ENCODE results near the gene TLCD4.
"Not testable (repeated sequence)": the region's sequence is repeated elsewhere in the genome, so short reads cannot be mapped to it uniquely, and the experiment has no call there.

The TLCD4 gene

DNA sequence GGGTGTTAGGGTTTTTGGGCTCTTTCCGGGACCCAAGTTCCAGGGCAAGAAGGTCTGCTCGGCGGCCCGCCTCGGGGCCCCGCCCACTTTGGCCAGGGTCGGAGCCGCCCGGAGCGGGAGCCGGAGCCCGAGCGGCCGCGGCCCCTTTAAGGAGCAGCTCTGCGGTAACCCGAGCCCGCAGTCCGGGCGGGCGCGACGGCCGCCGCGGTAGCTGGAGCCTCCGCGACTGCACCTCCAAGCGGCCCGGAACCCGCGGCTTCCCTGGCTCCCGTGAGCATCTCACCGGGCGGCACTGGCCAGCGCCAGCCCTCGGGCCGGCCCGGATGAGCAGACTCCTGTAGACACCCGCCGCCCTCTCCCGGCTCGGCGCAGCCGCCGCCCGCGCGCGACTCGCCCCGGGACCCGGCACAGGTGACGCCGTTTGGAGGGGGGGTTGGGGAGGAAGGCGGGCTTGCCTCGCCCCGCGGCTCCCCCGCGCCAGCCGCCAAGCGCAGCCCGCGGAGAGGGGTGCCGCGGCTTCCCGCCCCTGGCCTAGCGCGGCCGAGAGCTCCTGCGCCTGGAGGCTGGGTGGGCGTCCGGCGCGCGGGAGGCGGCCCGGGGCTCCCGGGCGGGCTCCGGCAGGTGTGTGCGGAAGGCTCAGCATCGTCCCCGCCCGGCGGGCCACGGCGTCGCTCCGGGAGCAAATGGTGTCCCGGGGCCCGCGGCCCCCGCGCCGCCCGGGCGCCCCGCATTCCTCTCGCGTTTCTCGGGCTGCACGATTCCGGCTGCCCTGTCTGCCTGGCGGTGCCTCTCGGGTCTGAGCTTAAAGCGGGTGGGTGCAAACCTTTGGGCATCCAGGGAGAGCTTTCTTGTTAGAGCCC lies at the start of gene TLCD4:
TLCD4 (plus strand) TSS at position 149 of the 860 bp plus-strand sequence. CDS start 26,547 bp downstream, outside the sequence.
- peak; percentile 63 for DNase-seq

DNA sequence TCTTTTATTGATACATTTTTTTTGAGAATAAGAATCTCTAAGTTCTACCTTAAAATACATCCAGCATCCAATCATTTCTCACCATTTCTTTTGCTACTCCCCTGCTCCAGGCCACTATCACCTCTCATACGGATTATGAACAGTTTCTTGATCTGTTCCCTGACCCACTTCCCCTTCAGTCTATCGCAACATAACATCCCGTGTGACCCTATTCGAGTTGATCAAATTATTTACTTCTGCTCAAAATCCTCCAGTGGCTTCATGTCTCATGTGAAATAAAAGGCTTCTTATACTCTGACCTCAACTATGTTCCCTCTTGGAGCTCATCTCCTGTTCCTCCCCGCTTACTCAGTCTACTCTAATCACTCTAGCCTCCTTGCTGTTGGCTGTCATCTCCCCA lies 49.6 kb upstream of the TLCD4 start:
- DNase-seq: no peak

DNA sequence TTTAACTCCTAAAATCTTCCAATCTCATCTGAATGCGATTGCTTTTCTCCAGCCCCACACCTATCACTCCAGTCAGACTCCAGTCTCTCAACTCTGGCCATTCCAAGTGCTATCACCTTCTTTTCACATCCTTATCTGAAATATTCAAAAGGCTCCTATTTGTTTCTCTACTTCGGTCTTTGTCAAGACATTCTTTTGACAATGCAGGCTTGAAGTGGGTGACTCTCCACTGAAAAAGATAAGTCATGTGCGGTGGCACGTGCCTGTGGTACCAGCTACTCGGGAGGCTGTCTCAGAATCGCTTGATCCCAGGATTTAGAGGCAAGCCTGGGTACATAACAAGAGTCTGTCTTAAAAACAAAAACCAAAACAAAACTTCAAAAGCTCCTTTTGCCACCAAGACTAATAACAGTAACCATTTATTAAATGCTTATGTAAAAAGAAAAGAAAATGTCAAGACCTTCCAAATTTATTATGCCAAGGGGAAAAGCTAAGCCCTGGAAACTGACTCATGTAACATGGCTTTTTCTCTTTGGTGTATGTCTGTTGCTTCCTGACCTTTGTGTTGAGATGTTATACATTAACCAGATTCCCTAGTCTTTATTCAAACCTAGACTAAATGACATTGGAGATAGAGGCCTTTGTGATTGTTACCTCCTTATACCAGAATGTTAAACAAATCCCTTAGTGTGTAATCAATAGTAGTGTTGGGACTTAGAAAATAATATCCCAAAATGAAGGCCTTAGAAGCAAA lies 48.0 kb upstream of the TLCD4 start:
- no peak for DNase-seq

DNA sequence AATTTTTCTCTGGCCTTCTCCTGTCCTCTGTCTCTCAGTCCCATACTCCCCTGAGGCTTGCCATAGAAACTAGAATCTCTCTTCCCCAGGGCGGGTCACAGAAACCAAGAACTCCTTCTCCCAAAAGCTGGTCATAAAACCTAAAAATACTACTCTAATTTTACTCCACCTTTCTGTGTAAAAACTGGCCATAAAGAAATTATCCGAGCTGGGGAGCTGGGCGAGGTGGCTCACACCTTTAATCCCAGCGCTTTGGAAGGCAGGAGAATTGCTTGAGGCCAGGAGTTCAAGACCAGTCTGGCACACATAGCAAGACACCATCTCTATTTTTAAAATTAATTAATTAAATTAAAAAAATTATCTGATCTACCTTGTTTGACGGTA lies 47.5 kb upstream of the TLCD4 start:
- DNase-seq: no peak

GRCh38 chr1:95071539-95071938 lies 45.6 kb upstream of the TLCD4 start:
- DNase-seq: no peak

DNA sequence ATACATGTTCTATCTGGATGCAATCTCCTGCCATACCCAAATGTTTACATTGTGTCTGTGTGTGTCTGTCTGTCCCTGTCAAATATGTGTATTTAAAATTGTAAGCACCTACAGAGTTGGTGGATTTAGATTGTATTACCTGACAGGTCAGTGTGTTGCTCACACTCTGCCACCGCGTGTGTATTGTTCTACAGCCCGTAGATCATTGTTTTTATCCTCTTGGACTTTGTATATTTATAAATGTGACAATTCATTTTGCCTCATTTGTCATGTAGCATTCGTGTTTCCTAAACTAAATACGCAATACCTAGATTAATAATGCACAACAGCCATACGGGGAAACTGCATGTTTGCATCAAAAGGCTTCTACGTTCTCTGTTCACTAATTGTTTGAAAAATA lies 45.0 kb upstream of the TLCD4 start:
- DNase-seq: no peak

- peak; percentile 95 for DNase-seq
These were observed 44.4 kb upstream of the TLCD4 start, which contains the start of gene ALG14 for GRCh38 chr1:95072532-95073419. Gene ALG14 (minus strand): TSS chr1:95072951. CDS start chr1:95072898, 53 bp downstream.

DNA sequence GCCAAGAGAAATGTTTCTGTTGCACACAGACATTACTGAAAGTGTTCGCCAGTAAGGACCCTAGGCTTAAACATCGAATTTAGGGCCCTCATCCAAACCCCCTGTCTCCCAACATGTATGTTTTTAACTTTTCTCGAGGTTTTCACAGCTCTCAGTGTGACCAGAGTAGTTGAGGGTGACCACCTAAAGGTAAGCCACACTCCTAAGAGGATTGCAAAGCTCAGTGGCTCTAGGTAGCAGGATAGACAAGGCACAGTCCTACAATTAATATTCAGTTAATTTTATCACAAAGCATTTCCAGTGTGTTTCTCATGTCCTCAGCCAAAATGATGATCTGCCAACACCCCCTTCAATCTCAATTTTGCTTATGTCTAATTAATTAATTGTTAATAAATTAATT lies 43.7 kb upstream of the TLCD4 start:
- no peak for DNase-seq

DNA sequence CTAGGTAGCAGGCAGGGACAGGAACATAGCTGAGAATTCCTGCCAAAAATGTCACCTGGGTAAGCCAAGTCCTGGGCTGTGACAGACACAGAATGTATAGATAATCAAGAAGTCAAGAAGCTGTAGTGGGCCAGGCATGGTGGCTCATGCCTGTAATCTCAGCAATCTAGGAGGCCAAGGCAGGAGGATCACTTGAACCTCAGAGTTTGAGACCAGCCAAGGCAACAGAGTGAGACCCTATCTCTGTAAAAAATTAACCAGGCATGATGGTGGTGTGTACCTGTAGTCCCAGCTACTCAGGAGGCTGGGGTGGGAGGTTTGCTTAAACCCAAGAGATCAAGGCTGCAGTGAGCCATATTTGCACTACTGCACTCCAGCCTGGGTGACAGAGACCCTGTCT lies 41.1 kb upstream of the TLCD4 start:
- no peak for DNase-seq

- no peak for DNase-seq
These were observed 36.7 kb upstream of the TLCD4 start for GRCh38 chr1:95080446-95080845.

DNA sequence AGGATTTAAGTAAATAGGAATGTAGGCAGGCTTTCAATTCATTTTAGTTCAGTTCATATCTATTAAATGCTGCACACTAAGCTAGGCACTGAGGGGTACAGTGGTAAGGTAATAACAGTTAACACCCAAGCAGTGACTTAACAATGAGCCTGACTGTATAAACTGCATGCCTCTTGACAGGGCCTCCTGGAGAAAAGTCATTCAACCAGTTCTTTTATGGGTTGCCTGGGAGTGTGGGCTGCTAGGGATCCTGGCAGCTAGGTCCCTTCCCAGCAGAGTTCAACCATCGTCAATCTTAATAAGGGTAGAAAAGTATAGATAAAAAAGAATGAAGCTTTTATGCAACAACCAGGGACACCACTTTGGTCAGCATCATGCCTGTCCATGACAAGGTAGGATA lies 36.3 kb upstream of the TLCD4 start:
- no peak for DNase-seq

DNA sequence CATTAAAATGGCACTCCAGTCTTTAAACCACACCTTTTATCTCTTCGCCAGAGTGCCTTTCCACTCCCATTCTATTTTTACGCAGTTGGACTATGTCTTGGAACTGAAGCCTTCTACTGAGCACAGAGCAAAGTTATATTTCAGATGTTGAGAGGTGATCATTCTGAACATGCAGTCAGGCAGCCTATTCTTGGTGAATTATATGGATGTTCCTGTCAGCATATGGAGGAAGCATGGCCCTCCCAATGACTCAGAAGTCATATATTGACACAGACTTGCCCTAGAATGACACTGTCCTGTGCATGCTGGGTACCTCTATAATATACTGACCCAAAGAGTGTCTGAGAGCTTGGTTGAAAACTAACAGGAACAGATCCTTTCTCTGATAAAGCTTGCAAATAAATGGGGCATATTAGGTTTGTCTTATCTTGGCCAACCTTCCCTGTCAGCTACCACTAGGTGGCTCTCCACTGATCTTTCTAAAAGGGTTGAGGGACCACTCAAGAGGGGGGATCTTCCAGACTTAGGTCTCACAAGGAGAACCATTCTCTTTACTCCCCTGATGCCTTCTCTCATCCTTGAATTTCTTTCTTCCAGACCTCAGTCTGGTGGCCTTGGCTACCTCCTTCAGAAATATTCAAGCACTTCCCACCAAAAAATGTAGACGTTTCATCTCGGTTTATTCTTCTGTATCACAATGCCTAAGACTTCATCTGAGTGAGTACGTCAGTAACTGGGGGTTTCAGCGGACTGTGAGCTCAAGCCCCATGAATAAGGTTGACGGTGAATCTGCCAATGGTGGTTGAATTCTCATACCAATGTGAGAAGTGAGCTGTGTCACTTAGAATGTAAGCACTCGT lies 32.6 kb upstream of the TLCD4 start:
- peak; percentile 14 for DNase-seq

- DNase-seq: no peak
These were observed 31.8 kb upstream of the TLCD4 start for GRCh38 chr1:95085376-95085775.

DNA sequence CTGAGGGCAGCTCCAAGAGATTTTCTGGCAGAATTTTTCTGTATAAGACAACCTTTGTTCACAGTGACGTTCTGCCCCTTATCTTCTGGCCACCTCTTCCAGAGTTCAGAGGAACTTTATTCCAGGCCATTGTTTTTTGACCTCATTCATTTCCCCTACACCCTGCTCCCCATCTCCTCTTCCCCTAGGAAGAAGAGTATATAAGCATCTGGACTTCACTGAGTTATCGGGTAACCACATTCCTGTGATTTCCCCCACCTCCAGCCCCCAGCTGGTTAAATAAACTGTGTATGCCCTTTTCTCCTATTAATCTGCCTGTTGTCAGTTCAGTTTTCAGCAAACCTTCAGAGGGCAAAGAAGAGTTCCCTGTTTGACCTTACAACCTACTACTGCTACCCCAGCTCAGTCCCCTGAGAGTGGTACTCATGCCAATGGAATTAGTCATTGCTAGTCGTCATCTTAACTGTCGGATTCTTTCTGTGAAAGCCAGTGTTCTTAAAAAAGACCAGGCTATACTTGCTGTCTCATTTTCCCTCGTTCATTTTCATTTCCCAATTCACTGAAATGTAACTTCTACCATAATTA lies 30.1 kb upstream of the TLCD4 start:
- DNase-seq: no peak

DNA sequence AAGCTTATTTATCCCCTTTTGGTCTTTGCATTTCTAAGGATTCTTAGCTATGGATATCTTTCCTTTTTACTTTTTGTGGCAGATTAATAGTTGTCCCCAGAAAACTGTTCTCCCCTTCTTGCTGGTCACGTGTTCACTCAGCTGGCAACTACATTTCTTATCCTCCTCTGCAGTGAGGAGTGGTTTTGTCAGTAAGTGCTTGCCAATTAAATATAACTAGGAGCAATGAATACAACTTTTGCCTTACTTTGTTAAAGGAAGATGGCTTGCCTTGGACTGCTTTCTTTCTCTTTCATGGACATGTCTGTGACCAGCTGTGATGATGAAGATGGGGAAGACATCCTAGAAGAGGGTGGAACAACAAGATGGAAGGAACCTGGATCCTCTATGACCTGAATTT lies 28.9 kb upstream of the TLCD4 start:
- no peak for DNase-seq

DNA sequence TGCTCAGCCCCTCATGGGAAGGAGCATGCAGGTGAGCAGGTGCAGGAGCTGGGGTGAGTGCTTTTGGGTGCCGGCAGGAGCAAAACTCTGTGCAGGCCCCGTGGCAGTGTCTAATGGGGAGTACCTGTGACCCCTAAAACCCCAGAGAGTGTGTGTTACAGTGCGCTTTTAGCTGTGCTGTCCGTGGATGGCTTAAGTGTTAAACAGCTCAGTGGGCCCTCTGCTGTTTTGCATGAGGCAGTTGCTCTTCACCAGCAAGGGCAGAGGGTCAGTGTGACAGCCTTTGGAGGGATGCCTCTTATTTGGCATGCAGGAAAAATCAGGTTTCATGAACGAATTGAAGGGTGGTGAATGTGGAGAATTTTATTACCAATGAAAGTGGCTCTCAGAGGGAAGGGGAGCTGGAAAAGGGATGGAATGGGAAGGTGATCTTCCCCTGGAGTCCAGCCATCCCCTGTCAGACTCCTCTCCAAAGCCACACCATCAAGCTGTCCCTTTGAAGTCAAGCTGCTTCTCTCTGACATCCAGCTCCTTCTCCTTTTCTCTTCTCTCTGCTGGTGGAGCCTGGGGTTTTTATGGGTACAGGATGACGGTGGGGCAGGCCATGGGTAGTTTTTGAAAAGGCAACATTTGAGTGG lies 27.4 kb upstream of the TLCD4 start:
- DNase-seq: no peak

DNA sequence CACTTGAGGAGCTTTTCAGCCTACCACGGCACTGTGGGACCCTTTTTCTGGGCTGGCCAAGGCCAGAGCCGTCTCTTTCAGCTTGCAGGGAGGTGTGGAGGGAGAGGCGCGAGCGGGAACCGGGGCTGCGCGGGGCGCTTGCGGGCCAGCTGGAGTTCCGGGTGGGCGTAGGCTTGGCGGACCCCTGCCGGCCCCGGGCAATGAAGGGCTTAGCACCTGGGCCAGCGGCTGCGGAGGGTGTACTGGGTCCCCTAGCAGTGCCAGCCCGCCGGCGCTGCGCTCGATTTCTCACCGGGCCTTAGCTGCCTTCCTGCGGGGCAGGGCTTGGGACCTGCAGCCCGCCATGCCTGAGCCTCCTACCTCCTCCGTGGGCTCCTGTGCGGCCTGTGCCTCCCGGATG lies 25.9 kb upstream of the TLCD4 start:
- DNase-seq: not testable (repeated sequence)

- not testable (repeated sequence) for DNase-seq
These were observed 24.3 kb upstream of the TLCD4 start for GRCh38 chr1:95092891-95093290.

- DNase-seq: no peak
These were observed 23.9 kb upstream of the TLCD4 start for GRCh38 chr1:95093296-95093695.

DNA sequence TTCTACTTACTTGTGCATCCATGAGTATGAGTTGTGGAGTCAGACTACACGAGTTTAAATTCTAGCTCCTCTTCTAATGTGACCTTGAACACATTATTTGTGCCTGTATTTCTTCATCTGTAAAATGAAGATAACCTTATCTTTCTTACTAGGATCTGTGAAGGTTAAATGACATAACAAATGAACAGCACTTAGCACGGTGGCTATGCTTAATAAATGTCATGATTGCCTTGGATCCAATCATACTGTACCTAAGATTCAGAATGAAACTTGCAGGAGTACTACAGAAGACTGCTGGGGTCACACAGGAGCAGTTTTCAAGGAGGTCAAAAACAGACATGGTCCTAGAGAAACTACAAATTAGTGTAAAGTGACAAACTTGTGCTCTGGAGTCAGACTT lies 22.2 kb upstream of the TLCD4 start:
- no peak for DNase-seq

- no peak for DNase-seq
These were observed 21.3 kb upstream of the TLCD4 start for GRCh38 chr1:95095833-95096217.

Measured in NCI-H345 (cell line).